NCI-H526 (cell line): Measurements from ENCODE around the gene RND1.
"Not testable (repeated sequence)": the region's sequence is repeated elsewhere in the genome, so short reads cannot be mapped to it uniquely, and the experiment has no call there.

ENCODE experiments used
- DNase-seq, 2 experiments: peaks; one replicate each; lab custom pipeline; 2025; lab: John Stamatoyannopoulos, UW

RND1 gene

DNA sequence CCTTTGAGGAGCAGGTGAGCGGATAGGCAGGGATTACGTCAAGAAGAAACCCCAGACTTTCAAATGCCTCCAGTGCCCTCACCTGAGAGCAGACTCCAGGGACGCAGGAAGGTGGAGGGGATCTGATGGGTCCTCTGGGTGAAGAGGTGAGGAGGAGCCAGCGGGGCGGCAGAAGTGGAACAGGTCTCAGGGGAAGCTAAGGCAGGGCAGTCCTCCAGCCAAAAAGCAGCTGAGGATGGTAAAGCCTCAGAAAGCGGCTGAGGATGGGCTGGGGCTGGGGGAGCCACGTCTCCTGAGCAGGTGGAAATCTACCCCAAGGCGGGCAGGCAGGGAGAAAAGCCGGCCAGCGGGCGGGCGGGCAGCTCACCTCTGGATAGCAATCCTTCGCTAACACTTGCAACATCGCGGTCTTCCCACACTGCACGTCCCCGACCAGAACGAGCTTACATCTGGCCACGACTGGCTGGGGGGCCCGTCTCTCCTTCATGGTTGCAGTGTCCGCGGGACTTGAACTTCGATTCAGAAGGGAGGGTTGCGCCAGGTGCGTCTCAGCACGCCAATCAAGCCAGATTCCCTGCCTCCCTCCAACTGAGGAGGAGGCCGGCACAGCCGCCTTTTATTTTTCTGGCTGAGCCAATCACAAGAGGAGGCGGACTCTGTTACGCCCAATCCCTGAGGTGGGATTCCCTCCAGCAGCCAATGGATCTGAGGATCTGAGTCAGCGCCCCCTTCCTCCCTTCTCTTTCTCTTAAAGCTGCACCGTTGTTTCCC lies at the start of gene RND1:
RND1 (minus strand) TSS at position 590 of the 771 bp plus-strand sequence; CDS start at position 487, 103 bp downstream.
- peak; percentile 86 to 95 for DNase-seq

DNA sequence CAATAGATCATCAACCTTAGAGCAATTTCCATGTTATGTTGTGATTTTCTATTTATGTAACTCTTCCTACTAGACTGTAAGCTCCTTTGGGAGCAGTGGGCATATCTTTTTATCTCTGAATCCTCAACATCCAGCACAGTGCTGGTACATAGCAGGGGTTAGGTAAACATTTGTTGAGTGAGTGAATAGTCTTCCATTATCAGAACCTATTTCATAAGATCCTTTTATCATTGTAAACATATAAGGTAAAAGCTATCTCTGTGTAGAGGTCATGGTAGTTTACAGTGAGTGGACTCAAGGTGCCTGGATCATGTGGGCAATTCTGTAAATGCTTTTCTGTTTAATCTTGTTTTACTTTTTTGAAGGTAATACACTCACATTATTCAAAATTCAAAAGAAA lies 44.5 kb upstream of the RND1 start:
- no peak for DNase-seq

DNA sequence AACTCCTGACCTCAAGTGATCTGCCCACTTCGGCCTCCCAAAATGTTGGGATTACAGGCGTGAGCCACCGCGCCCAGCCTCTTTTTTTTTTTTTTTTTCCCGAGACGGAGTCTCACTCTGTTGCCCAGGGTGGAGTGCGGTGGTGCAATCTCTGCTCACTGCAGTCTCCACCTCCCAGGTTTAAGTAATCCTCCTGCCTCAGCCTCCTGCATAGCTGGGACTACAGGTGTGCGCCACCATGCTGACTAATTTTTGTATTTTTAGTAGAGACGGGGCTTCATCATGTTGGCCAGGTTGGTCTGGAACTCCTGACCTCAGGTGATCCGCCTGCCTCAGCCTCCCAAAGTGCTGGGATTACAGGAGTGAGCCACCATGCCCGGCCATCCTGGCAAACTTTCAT lies 44.0 kb upstream of the RND1 start:
- not testable (repeated sequence) for DNase-seq

DNA sequence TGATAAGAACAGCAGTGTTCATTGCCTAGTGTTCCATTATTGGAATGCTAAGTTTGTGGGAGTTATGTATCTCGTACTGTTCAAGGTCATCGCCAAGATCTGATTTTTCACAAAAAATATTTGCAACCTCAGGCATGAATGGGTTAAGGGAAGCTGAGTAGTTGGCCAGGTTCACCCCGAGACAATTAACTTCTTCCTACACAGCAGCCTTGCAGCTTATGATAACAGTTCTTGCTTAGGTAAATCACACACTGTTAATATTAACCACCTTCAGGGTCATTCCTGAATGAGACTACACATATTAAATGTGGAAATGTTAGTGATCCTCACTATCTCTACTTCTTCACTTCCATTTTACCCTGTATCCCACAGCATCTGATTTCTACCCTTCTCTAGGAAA lies 41.6 kb upstream of the RND1 start:
- no peak for DNase-seq

DNA sequence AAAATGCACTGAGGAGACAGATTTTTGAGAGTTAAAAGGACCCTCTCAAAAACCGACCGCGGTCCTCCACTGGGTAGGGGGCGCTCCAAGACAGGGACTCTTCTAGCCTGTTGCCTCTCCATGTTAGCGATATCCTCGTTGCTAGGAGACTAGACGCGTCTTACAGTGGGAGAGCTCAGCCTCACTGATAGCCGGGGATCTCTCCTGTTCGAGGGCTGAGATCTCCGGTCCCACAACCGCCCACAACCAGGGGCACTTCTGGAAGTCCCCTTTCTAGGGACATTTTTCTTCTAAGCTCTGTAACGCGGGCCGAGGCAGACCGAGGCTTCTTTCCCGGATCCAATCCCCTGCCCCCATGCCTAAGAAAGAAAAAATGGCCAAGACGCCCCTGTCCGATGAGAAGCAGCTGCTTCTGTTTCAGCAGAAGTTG lies 38.3 kb upstream of the RND1 start:
- DNase-seq = peak; percentile 82 to 90

DNA sequence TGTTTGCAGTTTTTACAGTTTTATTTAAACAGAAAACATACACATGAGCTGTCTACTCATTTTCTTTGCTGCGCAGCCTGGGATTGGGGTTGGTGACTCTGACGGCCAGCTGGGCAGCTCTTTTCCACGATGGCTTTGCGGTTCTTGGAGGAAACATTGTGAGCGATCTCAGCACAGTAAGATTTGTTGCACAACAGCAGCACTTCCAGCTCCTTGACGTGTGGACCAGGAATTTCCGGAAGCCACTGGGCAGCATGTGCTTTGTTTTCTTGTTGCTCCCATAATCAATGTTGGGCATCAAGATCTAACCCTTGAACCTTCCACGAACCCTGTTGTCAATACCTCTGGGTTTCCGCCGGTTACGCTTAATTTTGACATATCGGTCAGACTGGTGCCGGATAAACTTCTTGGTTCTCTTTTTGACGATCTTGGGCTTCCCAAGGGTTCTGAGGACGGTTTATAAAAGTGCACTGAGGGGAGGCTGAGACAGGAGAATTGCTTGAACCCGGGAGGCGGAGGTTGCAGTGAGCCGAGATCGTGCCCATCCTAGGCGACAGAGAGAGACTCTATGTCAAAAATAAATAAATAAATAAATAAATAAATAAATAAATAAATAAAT lies 37.8 kb upstream of the RND1 start:
- no peak for DNase-seq

DNA sequence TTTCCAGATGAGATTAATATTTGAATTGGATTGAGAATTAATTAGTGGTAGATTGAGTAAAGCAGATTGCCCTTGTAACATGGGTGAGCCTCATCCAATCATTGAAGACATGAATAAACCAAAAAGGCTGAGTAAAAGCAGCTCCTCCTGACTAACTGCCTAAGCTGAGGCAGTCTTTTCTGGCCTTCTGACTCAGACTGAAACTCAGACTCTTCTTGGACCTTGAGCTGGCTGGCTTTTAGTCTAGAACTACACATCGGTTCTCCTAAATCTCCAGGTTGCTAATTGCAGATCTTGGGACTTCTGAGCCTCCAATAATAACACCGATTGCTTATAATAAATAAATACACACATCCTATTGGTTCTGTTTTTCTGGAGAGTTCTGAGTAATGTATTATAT lies 35.6 kb upstream of the RND1 start:
- no peak for DNase-seq

DNA sequence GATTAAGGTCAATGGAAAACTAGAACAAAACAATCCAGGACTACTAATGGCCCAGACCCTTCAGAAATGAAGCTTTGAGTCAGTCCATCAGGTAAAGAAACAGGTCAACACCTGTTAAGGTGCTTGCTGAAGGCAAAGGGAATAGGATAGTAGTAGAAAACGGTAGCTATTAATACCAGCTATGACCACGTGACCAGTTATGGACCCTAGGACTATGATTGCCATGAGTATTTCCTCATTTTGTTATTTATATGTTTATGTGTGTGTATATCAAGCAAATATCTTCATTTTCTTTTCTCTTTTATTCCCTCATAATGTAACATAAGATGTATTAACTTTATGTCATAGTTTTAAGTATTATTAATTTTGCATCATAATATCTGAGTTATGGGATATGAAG lies 34.0 kb upstream of the RND1 start:
- DNase-seq = no peak

DNA sequence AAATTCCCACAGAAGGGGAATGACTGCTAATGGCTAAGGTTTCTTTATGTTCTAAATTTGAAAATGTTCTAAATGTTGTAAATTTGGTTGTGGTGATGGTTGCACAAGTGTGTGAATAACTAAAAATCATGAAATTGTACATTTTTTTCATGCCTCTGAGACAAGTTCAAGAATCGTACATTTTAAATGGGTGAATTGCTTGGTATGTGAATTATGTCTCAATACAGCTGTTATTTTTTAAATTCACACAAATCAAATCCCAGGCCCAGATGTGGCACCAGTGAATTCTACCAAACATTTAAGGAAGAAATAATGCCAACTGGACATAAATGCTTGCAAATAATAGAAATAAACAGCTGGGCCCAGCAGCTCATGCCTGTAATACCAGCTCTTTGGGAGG lies 28.6 kb upstream of the RND1 start:
- no peak for DNase-seq

DNA sequence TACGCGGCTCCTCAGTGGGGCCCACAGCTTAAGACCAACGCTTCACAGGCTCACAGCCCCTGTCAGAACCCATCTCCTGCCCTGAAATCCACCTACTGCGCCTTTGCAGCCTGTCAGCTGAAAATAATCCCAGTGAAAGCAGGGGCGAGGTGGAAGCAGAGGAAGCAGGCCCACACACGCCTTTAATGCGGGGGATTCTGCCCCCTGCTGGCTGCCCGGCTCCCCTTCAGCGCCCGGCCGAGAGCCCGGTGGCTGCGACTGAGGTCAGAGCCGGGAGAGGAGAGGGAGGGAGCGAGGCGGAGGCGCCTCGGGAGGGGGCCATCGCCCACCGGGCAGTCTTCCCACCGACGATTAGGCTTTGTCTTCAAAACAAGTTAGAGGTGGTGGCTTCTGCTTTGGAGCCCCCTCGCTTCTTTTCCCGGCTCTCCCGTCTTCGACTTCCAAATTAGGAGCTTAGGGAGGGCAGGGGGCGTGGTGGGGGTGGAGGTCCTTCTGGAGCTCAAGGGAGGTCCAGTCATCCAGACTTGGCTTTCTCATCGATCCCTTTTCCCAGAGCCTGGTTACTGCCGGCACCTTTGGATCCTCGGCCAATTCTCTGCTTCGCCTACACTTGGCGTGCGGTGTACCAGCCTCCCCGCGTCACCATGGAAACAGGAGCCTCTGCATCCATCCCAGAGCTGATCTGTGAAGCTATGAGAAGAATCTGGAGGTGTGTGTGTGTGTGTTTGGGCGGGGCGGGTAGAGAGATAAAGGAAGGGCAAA lies 25.2 kb upstream of the RND1 start:
- peak; percentile 13 to 84 for DNase-seq

DNA sequence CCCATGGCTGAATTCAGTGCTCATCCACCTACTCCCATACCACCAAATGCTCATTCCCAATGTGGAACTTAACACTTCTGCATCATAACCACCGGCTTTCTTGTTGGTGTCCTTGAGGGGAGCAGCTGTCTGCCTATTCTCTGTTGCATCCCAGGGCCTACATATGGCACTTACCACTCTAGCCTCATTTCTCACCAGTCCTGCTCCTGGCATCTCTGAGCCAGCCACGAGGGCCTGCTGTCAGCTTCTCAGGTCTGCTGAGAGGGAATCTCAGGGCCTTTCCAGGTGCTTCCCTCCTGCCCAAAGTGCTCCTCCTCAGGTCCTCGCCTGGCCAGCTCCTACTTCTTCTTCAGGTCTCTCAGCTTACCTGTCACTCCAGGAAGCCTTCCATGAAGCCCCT lies 24.0 kb upstream of the RND1 start:
- no peak for DNase-seq

DNA sequence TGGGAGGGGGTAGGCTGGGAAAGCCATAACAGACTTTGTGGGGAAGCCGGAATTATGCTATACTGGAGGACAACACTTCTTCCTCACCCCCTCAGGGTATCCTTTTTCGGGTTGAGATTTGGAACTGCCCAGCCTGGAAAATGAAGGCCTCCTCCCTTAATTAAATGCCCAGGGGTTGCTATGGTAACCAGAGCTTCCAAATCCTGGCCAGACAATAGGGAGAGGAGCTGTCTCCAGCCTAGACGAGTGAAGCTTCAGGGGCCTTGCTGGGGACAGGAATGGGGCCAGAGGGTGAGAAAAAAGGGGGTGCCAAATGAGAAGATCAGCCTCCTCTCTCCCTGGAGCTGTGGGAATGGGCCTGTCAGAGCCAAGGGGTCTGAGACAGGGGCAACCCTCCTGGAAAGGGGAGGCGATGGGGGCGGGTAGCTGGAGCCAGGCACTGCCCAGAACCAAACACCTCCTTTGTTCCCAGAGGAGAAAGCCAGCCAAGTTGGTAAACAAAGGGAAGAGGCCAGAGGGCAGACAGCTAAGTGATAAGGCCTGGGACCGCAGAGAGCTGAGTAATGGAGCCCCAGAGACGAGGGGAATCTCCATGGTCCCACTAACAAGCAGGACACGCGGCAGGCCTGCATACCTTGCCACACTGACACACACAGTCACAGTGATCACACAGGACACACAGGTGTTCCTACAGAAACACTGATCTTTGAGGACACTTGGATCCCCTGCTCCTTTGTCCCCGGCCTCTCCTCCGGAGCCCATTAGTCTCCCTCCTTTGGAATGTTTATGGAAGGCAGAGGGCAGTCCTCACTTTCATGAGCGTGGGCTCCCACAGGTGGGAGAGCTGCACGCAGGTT lies 17.9 kb upstream of the RND1 start:
- no peak for DNase-seq

DNA sequence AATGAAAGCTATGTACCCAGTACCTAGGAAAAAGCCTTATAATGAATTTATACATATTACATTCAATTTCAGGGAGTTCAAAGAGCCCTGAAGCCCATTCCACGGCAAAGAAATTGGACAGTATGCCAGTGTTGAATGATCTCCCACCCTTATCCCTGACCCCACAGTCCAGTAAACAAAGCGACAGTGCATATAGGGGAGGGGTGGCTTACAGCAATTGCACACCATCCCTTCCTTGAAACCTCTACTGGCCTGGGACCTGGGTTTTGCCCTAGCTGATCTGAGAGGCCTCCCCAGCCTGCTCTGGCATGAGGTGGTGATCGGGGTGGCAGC lies 17.3 kb upstream of the RND1 start:
- DNase-seq = no peak

DNA sequence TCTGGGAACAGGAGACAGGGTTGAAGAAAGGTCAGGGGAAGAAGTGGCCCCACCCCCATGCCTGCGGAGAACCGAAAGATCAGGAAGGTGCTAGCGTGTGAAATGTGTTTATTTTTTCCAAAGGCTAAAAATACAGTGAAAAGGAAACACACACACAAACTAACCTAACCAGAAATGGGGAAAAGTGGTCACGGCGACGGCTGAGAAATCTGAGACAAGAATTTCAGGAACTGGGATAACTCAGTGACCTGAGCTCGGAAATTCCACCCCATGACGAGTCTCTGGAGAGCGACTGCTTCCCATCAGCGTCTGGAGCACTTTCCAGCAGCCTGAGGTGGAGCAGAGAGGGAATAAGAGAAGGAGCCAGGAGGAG lies 16.6 kb upstream of the RND1 start:
- no peak for DNase-seq

DNA sequence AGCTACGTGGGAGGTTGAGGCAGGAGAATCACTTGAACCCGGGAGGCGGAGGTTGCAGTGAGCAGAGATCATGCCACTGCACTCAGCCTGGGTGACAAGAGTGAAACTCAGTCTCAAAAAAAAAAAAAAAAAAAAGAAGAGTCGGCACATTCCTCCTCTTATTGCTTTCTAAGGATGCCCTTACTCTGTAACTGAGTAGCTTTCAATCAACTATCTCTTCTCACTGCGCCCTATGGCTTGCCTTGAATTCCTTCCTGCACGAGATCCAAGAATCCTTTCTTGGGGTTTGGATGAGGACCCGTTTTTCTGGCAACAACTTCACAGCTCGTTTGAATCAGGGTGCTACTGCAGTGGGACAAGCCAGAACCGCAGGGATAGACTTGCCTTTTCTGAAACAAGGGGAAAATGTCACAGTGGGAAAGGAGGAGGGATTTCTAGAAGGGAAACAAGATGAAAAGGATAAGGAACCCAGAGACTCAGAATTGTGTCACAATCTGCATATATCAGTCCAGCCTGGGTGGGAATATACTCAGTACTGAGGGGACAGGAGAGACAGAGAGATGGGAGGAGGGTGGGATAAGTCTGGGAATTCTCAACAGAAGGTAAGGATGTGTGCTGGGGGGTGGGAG lies 16.1 kb upstream of the RND1 start:
- no peak for DNase-seq

DNA sequence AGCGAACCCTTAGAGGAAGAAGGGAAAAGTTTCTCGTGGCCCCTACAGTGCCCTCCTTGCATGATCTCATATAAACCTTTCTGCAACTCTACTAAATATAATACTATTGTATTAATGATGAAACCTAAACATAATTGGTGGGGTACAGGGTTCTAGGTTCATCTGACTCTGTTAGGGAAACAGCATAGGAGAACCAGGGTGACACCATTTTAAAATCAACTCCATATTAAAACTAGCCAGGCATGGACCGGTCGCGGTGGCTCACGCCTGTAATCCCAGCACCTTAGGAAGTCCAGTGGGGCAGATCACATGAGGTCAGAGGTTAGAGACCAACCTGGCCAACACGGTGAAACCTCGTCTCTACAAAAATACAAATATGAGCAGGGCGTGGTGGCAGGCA lies 15.0 kb upstream of the RND1 start:
- DNase-seq = no peak

DNA sequence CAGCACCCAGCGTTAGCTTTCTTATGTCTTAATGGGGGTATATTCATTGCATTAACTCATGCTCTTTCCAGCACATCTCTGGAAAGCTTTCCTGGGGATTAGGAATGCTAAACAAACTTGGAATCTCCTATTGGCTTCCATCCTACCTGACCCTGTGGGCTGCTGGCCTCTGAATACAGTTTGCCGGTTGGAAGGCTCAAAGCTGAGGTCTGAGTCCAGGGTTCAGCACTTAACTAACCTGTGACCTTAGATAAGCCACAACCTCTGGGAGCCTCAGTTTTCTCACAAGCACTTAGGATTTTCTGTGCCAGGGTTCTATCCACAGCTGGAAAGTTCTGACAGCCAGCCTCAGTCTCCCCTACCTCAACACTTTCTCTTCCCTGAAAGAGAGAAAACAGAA lies 12.9 kb upstream of the RND1 start:
- DNase-seq = no peak

DNA sequence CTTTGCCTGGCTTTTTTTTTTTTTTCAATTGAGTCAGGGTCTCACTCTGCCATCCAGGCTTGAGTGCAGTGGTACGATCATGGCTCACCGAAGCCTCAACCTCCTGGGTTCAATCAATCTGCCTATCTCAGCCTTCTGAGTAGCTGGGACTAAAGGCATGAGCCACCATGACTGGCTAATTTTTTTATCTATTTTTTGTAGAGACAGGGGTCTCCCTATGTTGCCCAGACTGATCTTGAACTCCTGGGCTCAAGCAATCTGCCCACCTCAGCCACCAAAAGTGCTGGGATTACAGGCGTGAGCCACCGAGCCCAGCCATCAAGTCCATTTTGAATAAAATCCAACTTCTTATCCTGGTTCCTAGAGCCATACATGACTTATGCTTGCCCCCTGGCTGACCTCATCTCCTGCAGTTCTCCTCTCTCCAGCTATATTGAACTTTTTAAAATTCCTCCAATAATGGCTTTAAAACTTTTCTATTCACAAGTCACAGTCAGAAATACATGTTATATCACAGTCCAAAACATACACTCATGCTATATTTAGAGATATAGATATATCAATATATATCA lies 10.4 kb upstream of the RND1 start:
- no peak for DNase-seq

DNA sequence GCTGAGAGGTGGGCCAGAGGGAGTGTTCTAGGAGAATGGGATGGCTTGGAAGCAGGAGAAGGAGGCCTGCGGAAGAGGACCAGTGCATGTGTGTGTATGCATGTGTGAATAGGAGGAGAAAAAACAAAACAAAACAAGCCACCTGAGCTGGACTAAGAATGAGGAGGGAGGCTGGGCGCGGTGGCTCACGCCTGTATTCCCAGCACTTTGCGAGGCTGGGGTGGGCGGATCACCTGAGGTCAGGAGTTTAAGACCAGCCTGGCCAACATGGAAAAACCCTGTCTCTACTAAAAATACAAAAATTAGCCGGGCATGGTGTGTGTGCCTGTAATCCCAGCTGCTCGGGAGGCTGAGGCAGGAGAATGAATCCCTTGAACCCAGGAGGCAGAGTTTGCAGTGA lies 7.9 kb upstream of the RND1 start:
- DNase-seq = not testable (repeated sequence)

DNA sequence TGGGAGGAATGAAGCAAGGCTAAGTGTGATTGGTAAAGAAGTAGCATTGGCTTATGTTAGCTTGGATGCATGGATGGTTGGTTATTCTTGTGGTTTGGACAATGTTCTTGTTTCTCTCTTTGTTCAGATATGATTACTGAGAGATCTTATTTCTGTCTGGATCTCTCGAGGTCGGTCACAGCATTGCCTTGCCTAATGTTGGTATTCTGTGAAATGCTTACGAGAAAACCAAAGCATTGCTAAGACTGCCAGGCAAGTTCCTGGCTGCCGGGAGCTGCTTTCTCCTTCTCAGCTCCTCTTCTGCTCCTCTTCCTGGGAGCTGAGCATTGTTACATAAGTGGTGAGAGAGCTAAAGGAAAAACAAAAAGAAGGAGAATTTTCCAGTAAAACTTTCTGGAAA lies 7.4 kb upstream of the RND1 start:
- DNase-seq = no peak

DNA sequence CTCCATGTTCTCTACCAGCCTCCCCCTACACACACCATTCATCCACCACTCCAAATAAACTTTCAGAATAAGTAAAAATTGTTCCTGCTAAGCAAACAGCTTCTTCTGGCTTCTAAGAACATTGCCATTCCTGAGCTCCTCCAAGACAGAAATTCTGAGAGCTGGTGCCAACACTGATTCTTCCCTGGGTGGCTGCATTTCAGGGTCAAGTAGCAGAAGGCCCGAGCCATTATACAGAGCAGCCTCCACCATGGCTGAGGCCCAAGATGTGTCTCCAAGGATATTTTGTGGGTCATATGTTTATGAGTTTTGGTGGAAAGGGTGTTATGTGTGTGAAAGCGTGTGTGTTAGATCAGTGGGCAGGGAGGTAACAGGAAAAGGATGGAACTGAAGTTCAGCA lies 3.5 kb upstream of the RND1 start:
- no peak for DNase-seq

DNA sequence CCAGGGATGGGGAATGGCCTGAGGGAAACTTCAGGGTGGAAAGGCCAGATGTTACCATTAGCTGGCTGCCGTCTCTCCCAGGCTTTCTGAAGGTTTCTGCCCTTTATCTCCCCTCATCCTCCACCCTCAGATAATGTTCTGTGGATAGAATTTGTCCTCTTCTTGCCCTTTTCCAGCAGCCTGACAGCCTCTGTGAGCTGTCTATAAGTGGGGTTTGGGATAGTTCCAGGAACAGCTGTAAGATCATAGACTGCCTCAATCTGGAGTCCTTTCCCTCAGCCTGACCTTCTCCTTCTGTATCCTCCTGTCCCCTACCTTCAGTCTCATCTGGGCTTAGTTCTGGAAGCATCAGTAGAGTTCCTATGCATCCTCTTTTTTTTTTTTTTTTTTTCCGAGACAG lies 2.8 kb upstream of the RND1 start:
- DNase-seq = no peak
